Measurements from ENCODE around the gene USP9X. TPM values are rescaled to one million over a fixed set of nuclear protein-coding genes. Genes with fewer than 3 reads are reported as not detected.

USP9X gene
- total RNA-seq (93.9 and 114 TPM in 2 replicates), polyA plus RNA-seq (23.8 and 26.6 TPM in 2 replicates)

- Histone ChIP-seq H4K20me1 (ENCODE audit: insufficient read depth, poor library complexity, severe bottlenecking) (peaks cover 36% of the 10 kb centered on the region), H3K9me2 (replicated peaks; ENCODE audit: insufficient read depth) (no peaks in the 10 kb centered on the region), H3K4me2 (peak within 1 kb of the TSS; percentile 71), H3K9me3 (ENCODE audit: low read depth) (no peaks in the 10 kb centered on the region), H3K4me1 (ENCODE audit: insufficient read depth) (peaks cover 7% of the 10 kb centered on the region), H3K27ac (peak within 1 kb of the TSS; percentile 100), H3K27me3 (no peaks in the 10 kb centered on the region), H3K36me3 (replicated peaks; ENCODE audit: insufficient read depth, low read depth) (no peaks in the 10 kb centered on the region), H3K4me3 (peak within 1 kb of the TSS; percentile 72), H2AFZ (no peak within 1 kb of the TSS), H3K79me2 (peaks cover 46% of the 10 kb centered on the region)
- 48% methylated on average over 27 of the region's 61 CpGs for WGBS (ENCODE audit: low lambda C conversion rate, missing lambda C conversion rate)
- TF ChIP-seq EZH2 (IDR thresholded peaks at IDR 0.05; ENCODE audit: borderline replicate concordance) = no peak
- TF ChIP-seq CTCF (IDR thresholded peaks at IDR 0.05; ENCODE audit: poor library complexity) = no peak
- TF ChIP-seq EZH2phosphoT487 (IDR thresholded peaks at IDR 0.05; ENCODE audit: low read depth, severe bottlenecking, unreplicated experiment) = no peak
- DNase-seq (ENCODE audit: low spot score) = peak; percentile 93
Observed at GRCh38 chrX:41084893-41085511, at the start of gene USP9X. Gene USP9X (plus strand): TSS chrX:41085445. CDS start chrX:41123629, 38,184 bp downstream.

- 64% methylated on average over 1 of the region's 1 CpG for WGBS (ENCODE audit: low lambda C conversion rate, missing lambda C conversion rate)
- Histone ChIP-seq H3K36me3 (replicated peaks; ENCODE audit: insufficient read depth, low read depth) (no peaks in the 10 kb centered on the region), H3K4me2 (no peak overlapping the region), H3K4me3 (no peak overlapping the region), H3K27me3 (no peaks in the 10 kb centered on the region), H3K27ac (peak overlapping the region; percentile 11), H4K20me1 (ENCODE audit: insufficient read depth, poor library complexity, severe bottlenecking) (no peaks in the 10 kb centered on the region), H2AFZ (no peak overlapping the region), H3K79me2 (no peaks in the 10 kb centered on the region), H3K9me3 (ENCODE audit: low read depth) (no peaks in the 10 kb centered on the region), H3K4me1 (ENCODE audit: insufficient read depth) (no peaks in the 10 kb centered on the region), H3K9me2 (replicated peaks; ENCODE audit: insufficient read depth) (no peaks in the 10 kb centered on the region)
- no peak for TF ChIP-seq CTCF (IDR thresholded peaks at IDR 0.05; ENCODE audit: poor library complexity)
- TF ChIP-seq EZH2phosphoT487 (IDR thresholded peaks at IDR 0.05; ENCODE audit: low read depth, severe bottlenecking, unreplicated experiment) = no peak
- no peak for TF ChIP-seq EZH2 (IDR thresholded peaks at IDR 0.05; ENCODE audit: borderline replicate concordance)
- no peak for DNase-seq (ENCODE audit: low spot score)
Observed at GRCh38 chrX:41035582-41035981, 49.7 kb upstream of the USP9X start.

GRCh38 chrX:41036668-41037326 lies 48.4 kb upstream of the USP9X start:
- Histone ChIP-seq H3K27ac (peak overlapping the region; percentile 57), H3K4me2 (no peak overlapping the region), H3K4me1 (ENCODE audit: insufficient read depth) (no peaks in the 10 kb centered on the region), H3K4me3 (no peak overlapping the region), H3K9me3 (ENCODE audit: low read depth) (no peaks in the 10 kb centered on the region), H3K79me2 (no peaks in the 10 kb centered on the region), H4K20me1 (ENCODE audit: insufficient read depth, poor library complexity, severe bottlenecking) (no peaks in the 10 kb centered on the region), H3K9me2 (replicated peaks; ENCODE audit: insufficient read depth) (no peaks in the 10 kb centered on the region), H2AFZ (no peak overlapping the region), H3K27me3 (no peaks in the 10 kb centered on the region), H3K36me3 (replicated peaks; ENCODE audit: insufficient read depth, low read depth) (no peaks in the 10 kb centered on the region)
- WGBS (ENCODE audit: low lambda C conversion rate, missing lambda C conversion rate) = 91% methylated on average over 9 of the region's 9 CpGs
- no peak for DNase-seq (ENCODE audit: low spot score)
- TF ChIP-seq EZH2phosphoT487 (IDR thresholded peaks at IDR 0.05; ENCODE audit: low read depth, severe bottlenecking, unreplicated experiment) (no peak), EZH2 (IDR thresholded peaks at IDR 0.05; ENCODE audit: borderline replicate concordance) (no peak), CTCF (IDR thresholded peaks at IDR 0.05; ENCODE audit: poor library complexity) (no peak)
